Measurements from ENCODE around the gene RNF141.

- no peak for TF ChIP-seq EZH2 (optimal IDR thresholded peaks at IDR 0.05; ENCODE audit: low read depth, low read length)
- no peak for TF ChIP-seq CTCF (IDR thresholded peaks at IDR 0.05; ENCODE audit: low read length)
These were observed 26.5 kb upstream of the RNF141 start for GRCh38 chr11:10567446-10567845.

Measured in MM.1S (cell line).